ENCODE data around the gene DTX2.
"Not testable (repeated sequence)": the region's sequence is repeated elsewhere in the genome, so short reads cannot be mapped to it uniquely, and the experiment has no call there.

DNA sequence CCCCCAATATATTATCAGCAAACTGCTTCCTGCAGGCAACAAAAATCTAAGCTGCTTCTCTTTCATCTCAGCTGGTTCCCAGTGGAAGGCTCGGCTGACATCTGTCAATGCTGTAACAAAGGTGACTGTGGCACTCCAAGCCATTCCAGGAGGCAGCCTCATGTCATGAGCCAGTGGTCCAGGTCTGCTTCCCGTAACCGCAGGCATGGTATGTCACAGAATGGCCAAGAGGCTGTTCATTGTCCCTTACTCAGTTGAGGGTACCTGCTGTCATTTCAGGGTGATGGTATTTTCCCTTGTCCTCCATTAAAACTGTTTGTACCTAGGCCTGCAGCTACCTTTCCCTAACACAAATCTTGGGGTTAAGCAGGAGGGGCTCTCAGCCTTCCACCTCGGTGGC is 21.1 kb upstream of the DTX2 start:
- TF ChIP-seq, protein P1, sequence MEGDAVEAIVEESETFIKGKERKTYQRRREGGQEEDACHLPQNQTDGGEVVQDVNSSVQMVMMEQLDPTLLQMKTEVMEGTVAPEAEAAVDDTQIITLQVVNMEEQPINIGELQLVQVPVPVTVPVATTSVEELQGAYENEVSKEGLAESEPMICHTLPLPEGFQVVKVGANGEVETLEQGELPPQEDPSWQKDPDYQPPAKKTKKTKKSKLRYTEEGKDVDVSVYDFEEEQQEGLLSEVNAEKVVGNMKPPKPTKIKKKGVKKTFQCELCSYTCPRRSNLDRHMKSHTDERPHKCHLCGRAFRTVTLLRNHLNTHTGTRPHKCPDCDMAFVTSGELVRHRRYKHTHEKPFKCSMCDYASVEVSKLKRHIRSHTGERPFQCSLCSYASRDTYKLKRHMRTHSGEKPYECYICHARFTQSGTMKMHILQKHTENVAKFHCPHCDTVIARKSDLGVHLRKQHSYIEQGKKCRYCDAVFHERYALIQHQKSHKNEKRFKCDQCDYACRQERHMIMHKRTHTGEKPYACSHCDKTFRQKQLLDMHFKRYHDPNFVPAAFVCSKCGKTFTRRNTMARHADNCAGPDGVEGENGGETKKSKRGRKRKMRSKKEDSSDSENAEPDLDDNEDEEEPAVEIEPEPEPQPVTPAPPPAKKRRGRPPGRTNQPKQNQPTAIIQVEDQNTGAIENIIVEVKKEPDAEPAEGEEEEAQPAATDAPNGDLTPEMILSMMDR (IDR thresholded peaks at IDR 0.05): not testable (repeated sequence)
- not testable (repeated sequence) for TF ChIP-seq EZH2 (IDR thresholded peaks at IDR 0.05; ENCODE audit: borderline replicate concordance, insufficient read depth, low read depth, low read length, poor library complexity, severe bottlenecking)

Data from B cell (primary cell).